ENCODE measurements around the gene IL11RA.
"Not testable (repeated sequence)": the region's sequence is repeated elsewhere in the genome, so short reads cannot be mapped to it uniquely, and the experiment has no call there.

The IL11RA gene

GRCh38 chr9:34629491-34629808, 22.5 kb upstream of the IL11RA start:
- DNase-seq (ENCODE audit: low read depth in 2 of 2), result no peak

GRCh38 chr9:34630402-34631154, 21.4 kb upstream of the IL11RA start:
- DNase-seq (ENCODE audit: low read depth in 2 of 2), result no peak

- DNase-seq (ENCODE audit: low read depth in 2 of 2), result no peak
Observed at GRCh38 chr9:34633166-34633565, 18.8 kb upstream of the IL11RA start.

- peak; percentile 57 to 61 for DNase-seq (ENCODE audit: low read depth in 2 of 2)
Observed at GRCh38 chr9:34633851-34634550, 18.0 kb upstream of the IL11RA start.

GRCh38 chr9:34634551-34635248, 17.3 kb upstream of the IL11RA start:
- no peak for DNase-seq (ENCODE audit: low read depth in 2 of 2)

- DNase-seq (ENCODE audit: low read depth in 2 of 2), result no peak
Observed at GRCh38 chr9:34635556-34635955, 16.4 kb upstream of the IL11RA start.

GRCh38 chr9:34636791-34637355, 15.1 kb upstream of the IL11RA start:
- DNase-seq (ENCODE audit: low read depth in 2 of 2), result no peak

GRCh38 chr9:34637356-34638137, 14.4 kb upstream of the IL11RA start, which contains the start of gene SIGMAR1:
Gene SIGMAR1, minus strand, starts transcription at chr9:34637787. Its CDS starts 90 bp downstream, at chr9:34637697.
- DNase-seq (ENCODE audit: low read depth in 2 of 2), result peak; percentile 90 to 91

- no peak for DNase-seq (ENCODE audit: low read depth in 2 of 2)
Observed at GRCh38 chr9:34638138-34638445, 13.9 kb upstream of the IL11RA start.

- not testable (repeated sequence) for DNase-seq (ENCODE audit: low read depth in 2 of 2)
Observed at GRCh38 chr9:34639322-34639721, 12.7 kb upstream of the IL11RA start.

GRCh38 chr9:34642679-34643078, 9.3 kb upstream of the IL11RA start:
- no peak for DNase-seq (ENCODE audit: low read depth in 2 of 2)

GRCh38 chr9:34644766-34645314, 7.1 kb upstream of the IL11RA start:
- DNase-seq (ENCODE audit: low read depth in 2 of 2), result no peak

- DNase-seq (ENCODE audit: low read depth in 2 of 2), result peak; percentile 98 to 99
Observed at GRCh38 chr9:34646211-34647083, 5.5 kb upstream of the IL11RA start, which contains the start of gene GALT. Gene GALT, plus strand, starts transcription at chr9:34646675. Its CDS starts 30 bp downstream, at chr9:34646705.

- DNase-seq (ENCODE audit: low read depth in 2 of 2), result no peak
Observed at GRCh38 chr9:34647084-34647403, 4.9 kb upstream of the IL11RA start.

- no peak for DNase-seq (ENCODE audit: low read depth in 2 of 2)
Observed at GRCh38 chr9:34647651-34648050, 4.3 kb upstream of the IL11RA start.

GRCh38 chr9:34648673-34649072, 3.3 kb upstream of the IL11RA start:
- DNase-seq (ENCODE audit: low read depth in 2 of 2), result no peak

GRCh38 chr9:34650816-34651215, 1.2 kb upstream of the IL11RA start:
- DNase-seq (ENCODE audit: low read depth in 2 of 2), result no peak

- no peak for DNase-seq (ENCODE audit: low read depth in 2 of 2)
Observed at GRCh38 chr9:34651321-34651720, 664 bp upstream of the IL11RA start.

GRCh38 chr9:34652602-34653000, 616 bp downstream of the IL11RA start:
- no peak for DNase-seq (ENCODE audit: low read depth in 2 of 2)

Measured in stimulated activated CD4-positive, alpha-beta T cell treated with anti-CD3 and anti-CD28 coated beads, Interleukin-4, amount 100 ng/mL, for 48 hours (primary cell).